ENCODE data around the gene AGK.
"Not testable (repeated sequence)": the region's sequence is repeated elsewhere in the genome, so short reads cannot be mapped to it uniquely, and the experiment has no call there.

Gene AGK

DNA sequence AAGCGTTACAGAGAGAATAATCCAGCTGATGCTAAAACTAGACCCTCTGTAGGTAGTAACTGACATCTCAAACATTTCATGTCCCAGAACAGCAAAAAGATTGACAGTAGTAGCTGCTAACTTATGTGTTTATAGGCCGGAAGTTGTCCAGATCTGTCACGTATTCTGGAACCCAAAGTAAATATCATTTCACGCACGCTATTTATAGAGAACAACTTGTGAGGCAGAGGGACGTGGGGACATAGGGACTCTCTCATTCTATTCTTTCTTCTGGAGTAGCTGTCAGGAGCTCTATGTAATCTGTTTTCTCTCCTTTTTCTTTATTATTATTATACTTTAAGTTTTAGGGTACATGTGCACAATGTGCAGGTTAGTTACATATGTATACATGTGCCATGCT lies 22.3 kb downstream of the AGK start:
- no peaks in the 10 kb centered on the region for H3K9me3 ChIP-seq (ENCODE audit: low read depth, low read length)
- no peak for TF ChIP-seq EZH2 (IDR thresholded peaks at IDR 0.05)
- no peak for TF ChIP-seq FOXP2 (optimal IDR thresholded peaks at IDR 0.05; ENCODE audit: control extremely low read depth, extremely low read length, insufficient read depth)
- TF ChIP-seq POLR2AphosphoS5 (IDR thresholded peaks at IDR 0.05; ENCODE audit: borderline replicate concordance, low read depth, low read length): no peak
- H3K27ac ChIP-seq: no peak overlapping the region
- H3K36me3 ChIP-seq (ENCODE audit: insufficient read depth, low read length): peaks cover 40% of the 10 kb centered on the region
- no peak overlapping the region for H3K4me3 ChIP-seq
- H3K9ac ChIP-seq (ENCODE audit: insufficient read length): no peak overlapping the region
- no peak for DNase-seq (ENCODE audit: low read depth, low spot score)

DNA sequence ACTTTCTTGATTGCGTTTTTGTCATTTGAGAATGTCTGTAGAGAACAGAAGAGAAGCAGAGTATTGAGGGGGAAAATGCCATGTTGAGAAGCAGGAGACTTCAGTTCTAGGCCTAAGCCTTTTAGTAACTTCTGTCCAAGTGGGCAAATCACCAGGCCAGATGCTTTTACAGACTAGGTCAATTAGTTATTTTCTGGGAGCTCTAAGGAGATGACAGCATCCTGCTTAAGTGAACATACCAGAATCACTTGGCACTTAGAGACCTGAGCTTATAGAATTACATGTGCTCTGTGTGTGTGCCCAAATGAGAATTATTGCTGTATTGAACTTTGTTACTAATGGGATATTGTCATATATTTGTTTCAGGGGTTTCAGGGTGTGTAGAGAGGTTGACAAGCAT lies 24.0 kb downstream of the AGK start:
- H3K36me3 ChIP-seq (ENCODE audit: insufficient read depth, low read length): peaks cover 38% of the 10 kb centered on the region
- no peak for DNase-seq (ENCODE audit: low read depth, low spot score)
- H3K9ac ChIP-seq (ENCODE audit: insufficient read length): no peak overlapping the region
- H3K9me3 ChIP-seq (ENCODE audit: low read depth, low read length): no peaks in the 10 kb centered on the region
- no peak for TF ChIP-seq FOXP2 (optimal IDR thresholded peaks at IDR 0.05; ENCODE audit: control extremely low read depth, extremely low read length, insufficient read depth)
- TF ChIP-seq POLR2AphosphoS5 (IDR thresholded peaks at IDR 0.05; ENCODE audit: borderline replicate concordance, low read depth, low read length): no peak
- no peak for TF ChIP-seq EZH2 (IDR thresholded peaks at IDR 0.05)
- H3K4me3 ChIP-seq: no peak overlapping the region
- H3K27ac ChIP-seq: no peak overlapping the region

DNA sequence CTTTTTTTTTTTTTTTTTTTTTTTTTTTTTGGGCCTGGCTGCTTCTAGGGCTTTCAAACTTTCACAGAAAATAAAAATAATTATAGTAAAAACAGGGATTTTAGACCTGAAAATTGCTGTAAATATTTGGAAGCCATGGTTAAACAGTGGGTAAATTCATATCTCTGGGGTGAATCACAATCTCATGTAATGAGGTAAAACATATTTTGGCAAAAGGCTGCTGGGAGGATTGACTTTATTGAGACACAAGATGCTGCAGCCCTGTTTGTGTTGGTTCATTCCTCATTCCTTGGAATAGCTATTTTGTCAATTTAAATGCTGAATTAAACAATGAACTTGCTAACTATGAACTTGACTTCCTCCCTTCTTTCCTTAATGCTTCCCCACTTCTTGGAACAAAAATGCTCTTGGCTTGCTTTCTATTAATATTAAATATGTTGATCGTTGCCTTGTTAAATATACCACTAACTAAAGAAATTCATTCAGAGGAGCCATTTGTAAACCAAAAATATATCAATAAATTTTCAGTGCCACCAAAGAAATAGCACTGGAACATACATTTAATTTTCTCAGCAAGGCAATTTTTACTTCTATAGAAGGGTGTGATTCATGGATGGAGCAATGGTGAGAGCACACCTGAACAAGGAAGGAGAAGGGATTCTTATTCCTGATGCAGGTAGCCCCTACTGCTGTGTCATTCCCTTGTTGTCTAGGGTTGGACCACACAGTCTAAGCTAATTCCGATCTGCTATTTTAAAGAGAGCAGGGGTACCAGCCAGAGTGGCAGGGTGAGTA lies 24.6 kb downstream of the AGK start:
- no peak overlapping the region for H3K9ac ChIP-seq (ENCODE audit: insufficient read length)
- H3K4me3 ChIP-seq: no peak overlapping the region
- H3K27ac ChIP-seq: no peak overlapping the region
- no peak for DNase-seq (ENCODE audit: low read depth, low spot score)
- H3K36me3 ChIP-seq (ENCODE audit: insufficient read depth, low read length): peaks cover 38% of the 10 kb centered on the region
- TF ChIP-seq POLR2AphosphoS5 (IDR thresholded peaks at IDR 0.05; ENCODE audit: borderline replicate concordance, low read depth, low read length): no peak
- no peak for TF ChIP-seq EZH2 (IDR thresholded peaks at IDR 0.05)
- TF ChIP-seq FOXP2 (optimal IDR thresholded peaks at IDR 0.05; ENCODE audit: control extremely low read depth, extremely low read length, insufficient read depth): no peak
- H3K9me3 ChIP-seq (ENCODE audit: low read depth, low read length): no peaks in the 10 kb centered on the region

DNA sequence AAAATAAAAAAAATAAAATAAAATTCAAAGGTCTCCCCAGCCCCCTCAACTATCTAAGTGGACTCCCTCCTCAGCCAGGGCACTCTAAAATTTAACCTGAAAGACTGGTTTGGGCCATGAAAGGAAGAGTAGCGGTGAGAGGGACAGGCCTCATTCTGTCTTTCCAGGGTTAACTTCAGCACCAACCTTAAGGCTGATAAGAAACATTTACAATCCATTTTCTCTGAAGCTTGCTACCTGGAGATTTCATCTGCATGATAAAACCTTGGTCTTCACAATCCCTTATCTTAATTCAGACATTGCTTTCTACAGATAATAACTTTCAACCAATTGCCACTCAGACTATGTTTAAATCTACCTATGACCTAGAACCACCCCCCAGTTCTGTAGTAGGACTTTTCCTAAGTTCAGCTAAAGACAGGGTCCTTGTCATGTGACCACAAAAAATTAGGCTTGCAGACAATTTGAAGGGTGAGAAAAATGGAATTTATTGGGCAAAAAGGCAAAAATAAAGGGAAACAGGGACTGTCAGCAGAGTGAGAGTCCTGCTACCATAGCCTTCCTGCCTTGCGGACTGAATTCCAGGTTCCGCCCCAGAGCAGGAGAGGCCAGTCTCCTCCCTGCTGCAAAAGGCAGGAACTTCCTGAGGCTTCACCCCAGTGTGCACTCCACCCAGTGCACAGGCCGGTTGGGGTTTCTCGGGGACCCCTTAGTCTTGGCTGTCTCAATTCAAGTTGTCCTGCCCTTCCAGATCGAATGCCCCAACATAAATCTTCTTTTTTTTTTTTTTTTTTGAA lies 26.0 kb downstream of the AGK start:
- no peaks in the 10 kb centered on the region for H3K9me3 ChIP-seq (ENCODE audit: low read depth, low read length)

DNA sequence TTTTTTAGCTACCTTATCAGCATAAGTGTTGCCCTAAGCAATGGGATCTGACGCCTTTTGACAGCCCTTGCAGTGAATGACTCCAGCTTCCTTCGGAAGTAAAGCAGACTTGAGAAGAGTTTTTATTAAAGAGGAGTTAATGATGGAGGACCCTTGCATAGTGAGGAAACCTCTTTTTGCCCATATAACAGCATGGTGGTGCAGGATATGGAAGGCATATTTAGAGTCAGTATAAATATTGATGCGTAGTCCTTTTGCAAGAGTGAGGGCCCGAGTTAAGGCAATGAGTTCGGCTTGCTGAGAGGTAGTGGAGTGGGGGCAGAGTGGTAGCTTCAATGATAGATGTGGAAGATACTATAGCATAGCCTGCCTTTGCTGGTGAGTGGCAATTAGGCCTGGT lies 28.7 kb downstream of the AGK start:
- not testable (repeated sequence) for H3K9me3 ChIP-seq (ENCODE audit: low read depth, low read length); DNase-seq (ENCODE audit: low read depth, low spot score); H3K27ac ChIP-seq; H3K4me3 ChIP-seq; H3K9ac ChIP-seq (ENCODE audit: insufficient read length)
- H3K36me3 ChIP-seq (ENCODE audit: insufficient read depth, low read length): peaks cover 16% of the 10 kb centered on the region

More for the DNA sequence above, 26.0 kb downstream of the AGK start:
- no peak overlapping the region for H3K9ac ChIP-seq (ENCODE audit: insufficient read length)
- no peak for TF ChIP-seq EZH2 (IDR thresholded peaks at IDR 0.05)
- TF ChIP-seq FOXP2 (optimal IDR thresholded peaks at IDR 0.05; ENCODE audit: control extremely low read depth, extremely low read length, insufficient read depth): no peak
- no peak for TF ChIP-seq POLR2AphosphoS5 (IDR thresholded peaks at IDR 0.05; ENCODE audit: borderline replicate concordance, low read depth, low read length)
- DNase-seq (ENCODE audit: low read depth, low spot score): no peak
- H3K36me3 ChIP-seq (ENCODE audit: insufficient read depth, low read length): peaks cover 28% of the 10 kb centered on the region
- no peak overlapping the region for H3K27ac ChIP-seq
- no peak overlapping the region for H3K4me3 ChIP-seq

DNA sequence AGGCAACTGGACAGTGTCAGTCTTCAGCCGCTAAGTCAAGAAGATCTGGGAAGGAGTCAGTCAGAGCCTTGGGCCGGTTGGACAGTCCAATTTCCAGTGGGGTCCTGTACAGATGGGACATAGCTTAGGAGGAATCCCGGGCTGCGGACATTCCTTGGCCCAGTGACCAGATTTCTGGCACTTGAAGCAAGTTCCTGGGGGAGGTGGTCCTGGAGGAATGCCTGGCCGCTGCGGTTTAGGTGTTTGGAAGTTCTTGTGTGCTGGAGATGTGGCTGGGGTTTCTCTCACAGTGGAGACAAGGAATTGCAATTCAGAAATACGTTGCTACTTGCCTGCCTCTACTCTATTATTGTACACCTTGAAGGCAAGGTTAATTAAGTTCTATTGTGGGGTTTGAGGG lies 30.9 kb downstream of the AGK start:
- H3K27ac ChIP-seq; H3K4me3 ChIP-seq; H3K9me3 ChIP-seq (ENCODE audit: low read depth, low read length); H3K36me3 ChIP-seq (ENCODE audit: insufficient read depth, low read length); H3K9ac ChIP-seq (ENCODE audit: insufficient read length); DNase-seq (ENCODE audit: low read depth, low spot score): not testable (repeated sequence)

DNA sequence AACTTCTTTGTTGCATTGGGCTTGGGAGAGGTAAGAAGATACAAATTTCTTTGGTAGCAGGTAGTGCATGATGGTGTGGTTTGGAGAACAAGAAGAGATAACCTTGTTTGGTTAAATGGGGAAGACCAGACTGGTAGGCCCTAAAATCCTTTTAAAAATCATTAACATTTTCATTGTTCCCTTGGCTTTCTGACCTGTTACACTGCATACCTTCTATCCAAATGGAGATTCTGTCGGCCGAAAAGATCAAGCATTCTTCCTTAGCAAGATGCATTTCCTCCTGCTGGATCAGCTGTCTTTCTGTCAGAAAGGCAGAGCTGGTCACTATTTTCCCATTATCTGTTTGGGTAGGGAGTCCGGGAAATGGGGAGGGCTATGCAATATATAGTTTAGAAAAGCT lies 33.7 kb downstream of the AGK start:
- Histone ChIP-seq H3K4me3 (no peak overlapping the region), H3K27ac (peak overlapping the region; percentile 60), H3K9ac (ENCODE audit: insufficient read length) (no peak overlapping the region), H3K36me3 (ENCODE audit: insufficient read depth, low read length) (peaks cover 9% of the 10 kb centered on the region), H3K9me3 (ENCODE audit: low read depth, low read length) (no peaks in the 10 kb centered on the region)
- TF ChIP-seq EZH2 (IDR thresholded peaks at IDR 0.05) (no peak), FOXP2 (optimal IDR thresholded peaks at IDR 0.05; ENCODE audit: control extremely low read depth, extremely low read length, insufficient read depth) (no peak), POLR2AphosphoS5 (IDR thresholded peaks at IDR 0.05; ENCODE audit: borderline replicate concordance, low read depth, low read length) (no peak)
- DNase-seq (ENCODE audit: low read depth, low spot score): no peak

DNA sequence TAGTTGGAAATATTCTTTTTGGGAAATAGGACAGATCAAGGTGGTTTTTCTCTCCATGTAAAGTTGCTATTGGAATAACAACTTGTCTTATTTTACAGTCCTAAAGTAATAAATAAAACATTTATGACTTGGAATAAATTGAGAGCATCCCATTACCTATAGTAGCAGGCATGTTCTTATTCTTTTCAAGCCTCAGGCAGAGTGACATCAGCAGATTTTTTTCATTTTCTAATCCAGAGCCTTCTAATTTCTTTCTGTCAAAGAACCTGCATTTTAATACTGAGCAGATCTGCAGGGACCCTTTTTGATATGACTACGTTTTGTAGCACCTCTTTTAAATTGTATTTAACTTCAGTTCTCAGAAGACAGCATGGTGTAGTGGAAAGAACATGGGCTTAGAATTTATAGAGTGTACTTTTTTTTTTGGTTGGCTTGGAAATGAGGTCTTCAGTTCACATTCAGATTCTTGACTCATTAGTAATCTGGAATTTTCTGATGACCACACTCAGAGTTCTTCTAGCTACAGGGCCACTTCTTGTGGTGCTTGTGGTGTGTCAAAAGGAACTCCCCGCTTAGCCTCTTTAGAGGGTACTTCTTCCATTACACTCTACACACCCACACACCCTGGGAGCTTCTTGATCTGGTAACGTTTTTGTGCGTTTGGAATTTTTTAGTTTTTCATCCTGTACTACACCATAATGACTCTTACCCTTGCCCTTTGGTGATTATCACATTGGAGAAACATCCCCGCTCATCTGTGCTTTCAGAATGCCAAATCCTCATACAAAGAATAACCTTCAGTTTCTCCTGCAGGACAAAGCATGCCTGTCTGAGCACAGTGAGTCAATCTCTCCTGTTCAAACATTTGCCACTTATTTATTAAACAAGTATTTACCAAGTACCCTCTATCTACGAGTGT lies 34.6 kb downstream of the AGK start:
- TF ChIP-seq POLR2AphosphoS5 (IDR thresholded peaks at IDR 0.05; ENCODE audit: borderline replicate concordance, low read depth, low read length): no peak
- no peak for TF ChIP-seq EZH2 (IDR thresholded peaks at IDR 0.05)
- peaks cover 9% of the 10 kb centered on the region for H3K36me3 ChIP-seq (ENCODE audit: insufficient read depth, low read length)
- no peak overlapping the region for H3K9ac ChIP-seq (ENCODE audit: insufficient read length)
- peak overlapping the region; percentile 60 for H3K27ac ChIP-seq
- no peak overlapping the region for H3K4me3 ChIP-seq
- no peaks in the 10 kb centered on the region for H3K9me3 ChIP-seq (ENCODE audit: low read depth, low read length)
- peak; percentile 37 for DNase-seq (ENCODE audit: low read depth, low spot score)

Data from SK-N-MC (cell line).